Fibroblast of mammary gland (primary cell): ENCODE measurements around the gene RBMS3.
A peak's percentile ranks its signal among the peaks of the same experiment; 100 is the strongest.
"Not testable (repeated sequence)": the region's sequence is repeated elsewhere in the genome, so short reads cannot be mapped to it uniquely, and the experiment has no call there.

Experiments
- DNase-seq: peaks from one replicate; pipeline ENCODE4 v3.0.0-alpha.2; 2010; ENCODE audit warnings: low read depth
- H3K4me3 ChIP-seq: 2 replicates; pipeline ENCODE4 v1.5.1; 2011; ENCODE audit warnings: low read depth, mild to moderate bottlenecking, low read length, moderate library complexity; ENCODE audit not compliant: control insufficient read depth
- CTCF ChIP-seq: conservative IDR thresholded peaks from 2 replicates; pipeline ENCODE4 v1.5.1; 2011; ENCODE audit warnings: low read depth, low read length, inconsistent platforms; ENCODE audit not compliant: control insufficient read depth, insufficient read depth

Gene RBMS3

GRCh38 chr3:29668233-29668632 lies 387.4 kb downstream of the RBMS3 start:
- DNase-seq, result no peak
- H3K4me3 ChIP-seq, result no peak overlapping the region
- no peak for TF ChIP-seq CTCF

GRCh38 chr3:29668728-29669127 lies 387.9 kb downstream of the RBMS3 start:
- DNase-seq, result no peak
- no peak overlapping the region for H3K4me3 ChIP-seq
- no peak for TF ChIP-seq CTCF

- not testable (repeated sequence) for DNase-seq, H3K4me3 ChIP-seq
These were observed 389.6 kb downstream of the RBMS3 start for GRCh38 chr3:29670476-29670875.

GRCh38 chr3:29677421-29677820 lies 396.6 kb downstream of the RBMS3 start:
- no peak for TF ChIP-seq CTCF
- H3K4me3 ChIP-seq, result no peak overlapping the region
- peak; percentile 14 for DNase-seq

- no peak overlapping the region for H3K4me3 ChIP-seq
- TF ChIP-seq CTCF, result no peak
- no peak for DNase-seq
These were observed 399.1 kb downstream of the RBMS3 start for GRCh38 chr3:29679944-29680343.

GRCh38 chr3:29683018-29683993 lies 402.4 kb downstream of the RBMS3 start:
- TF ChIP-seq CTCF, result no peak
- no peak overlapping the region for H3K4me3 ChIP-seq
- DNase-seq, result peak; percentile 59

GRCh38 chr3:29686889-29687592 lies 406.2 kb downstream of the RBMS3 start:
- no peak for TF ChIP-seq CTCF
- peak; percentile 63 for DNase-seq
- no peak overlapping the region for H3K4me3 ChIP-seq
